SH-SY5Y (cell line): ENCODE data around the gene ZIC2.

Experiments
- GATA2 ChIP-seq: IDR thresholded peaks from 2 replicates; pipeline ENCODE4 v1.6.1; 2011; ENCODE audit warnings: mild to moderate bottlenecking, low read depth, low read length
- GATA3 ChIP-seq: IDR thresholded peaks from 2 replicates; pipeline ENCODE4 v1.6.1; 2011; ENCODE audit warnings: low read depth, mild to moderate bottlenecking, low read length, moderate library complexity

Gene ZIC2

DNA sequence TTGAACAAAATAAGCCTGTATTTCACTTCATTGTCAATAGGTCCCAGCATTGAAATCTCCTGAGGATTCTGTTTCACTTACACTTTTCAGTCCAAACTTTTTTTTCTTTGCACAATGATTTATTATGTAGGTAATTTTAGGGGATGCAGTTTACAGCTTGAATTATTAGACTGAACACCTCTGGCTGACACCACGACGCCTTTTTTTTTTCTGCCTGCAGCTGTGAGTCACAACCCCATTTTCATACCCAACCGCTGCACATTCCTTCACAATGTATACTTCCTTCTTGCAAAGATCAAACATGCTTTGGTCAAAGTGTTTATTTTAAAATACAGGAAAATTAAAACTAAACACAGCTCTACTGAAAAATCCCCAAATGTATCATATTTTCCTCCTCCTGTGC lies 11.4 kb downstream of the ZIC2 start:
- no peak for TF ChIP-seq GATA3
- TF ChIP-seq GATA2, result no peak

DNA sequence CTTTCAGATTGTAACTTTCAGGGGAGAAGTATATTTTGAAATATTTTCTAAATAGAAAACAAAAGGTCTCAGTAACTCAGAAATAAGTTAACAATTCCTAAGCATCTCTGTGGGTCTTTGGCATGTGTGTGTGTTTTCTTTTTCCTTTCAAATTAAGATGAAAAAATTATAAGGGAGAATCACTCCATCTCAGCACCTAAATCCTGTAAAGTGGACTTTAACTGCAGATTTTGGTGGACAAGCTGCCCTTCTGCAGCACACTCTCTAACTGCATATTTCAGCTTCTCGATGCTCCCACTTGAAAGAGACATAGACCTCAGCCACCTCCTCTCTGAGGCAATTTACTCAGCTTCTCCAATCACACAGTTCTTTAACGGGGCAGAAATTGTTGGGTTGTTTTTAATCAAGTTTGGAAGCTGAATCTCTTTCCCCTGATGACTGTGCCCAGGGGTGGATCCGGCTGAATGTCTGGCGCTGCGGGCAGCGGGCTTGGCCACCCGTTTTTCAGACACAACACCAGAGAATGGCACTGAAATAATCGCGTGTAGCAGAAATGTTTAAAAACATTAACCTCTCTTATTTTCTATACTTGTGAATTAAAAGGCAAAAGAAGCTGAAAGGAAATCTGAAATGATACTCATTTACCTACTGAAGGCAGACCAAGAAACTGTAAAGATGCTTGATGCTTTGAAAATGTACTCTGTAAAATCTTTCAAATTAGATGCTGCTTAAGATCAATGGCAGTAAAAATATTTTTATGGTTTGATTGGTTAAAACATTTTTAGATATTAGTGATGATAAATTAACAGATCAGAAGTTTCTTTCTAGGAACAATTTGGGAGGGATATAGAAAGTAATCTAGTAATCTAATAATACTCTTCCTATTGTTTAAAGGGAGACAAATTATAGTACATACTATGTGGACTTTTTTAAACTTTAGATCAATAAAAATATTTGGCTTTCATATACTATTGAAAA lies 12.4 kb downstream of the ZIC2 start:
- TF ChIP-seq GATA2 (no peak), GATA3 (no peak)

DNA sequence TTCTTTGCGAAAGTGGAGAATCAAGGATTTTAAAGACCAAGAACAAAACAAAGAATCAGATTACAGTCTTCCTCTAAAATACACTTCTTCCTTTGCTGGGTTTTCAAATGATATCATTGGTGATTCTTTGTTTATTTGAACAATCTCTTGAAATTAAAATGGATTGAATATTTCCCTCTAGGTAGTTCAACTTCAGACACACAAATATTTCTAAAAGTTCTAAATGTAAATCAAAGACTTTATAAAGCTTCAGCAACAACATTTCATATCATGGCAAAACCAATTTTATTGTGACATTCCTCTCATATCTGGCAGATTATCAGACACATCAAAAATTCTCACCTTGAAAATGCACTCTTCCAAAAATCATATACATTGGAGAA lies 13.0 kb downstream of the ZIC2 start:
- TF ChIP-seq GATA2 (no peak), GATA3 (no peak)

DNA sequence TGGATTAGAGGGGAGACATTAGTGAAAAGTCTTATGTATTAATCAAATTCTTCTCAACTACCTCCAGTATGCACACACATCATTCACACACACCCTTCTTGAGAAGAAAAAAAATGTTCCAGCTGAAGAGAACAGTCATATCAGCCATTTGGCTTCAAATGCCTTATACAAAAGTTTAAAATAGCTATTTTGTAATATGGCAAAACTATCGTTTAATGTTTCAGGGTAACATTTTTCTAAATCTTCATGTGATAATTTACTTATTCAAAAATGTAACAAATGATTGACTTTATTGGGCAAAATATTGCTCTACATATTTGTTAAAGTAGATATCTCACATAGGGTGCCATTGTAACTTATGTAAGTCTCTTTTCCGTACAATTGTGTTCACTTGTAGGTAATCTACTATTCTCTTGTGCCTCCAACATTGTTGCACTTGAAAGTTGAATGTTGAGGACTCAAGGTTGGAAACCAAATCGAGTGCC lies 13.6 kb downstream of the ZIC2 start:
- TF ChIP-seq GATA2 (no peak), GATA3 (no peak)

DNA sequence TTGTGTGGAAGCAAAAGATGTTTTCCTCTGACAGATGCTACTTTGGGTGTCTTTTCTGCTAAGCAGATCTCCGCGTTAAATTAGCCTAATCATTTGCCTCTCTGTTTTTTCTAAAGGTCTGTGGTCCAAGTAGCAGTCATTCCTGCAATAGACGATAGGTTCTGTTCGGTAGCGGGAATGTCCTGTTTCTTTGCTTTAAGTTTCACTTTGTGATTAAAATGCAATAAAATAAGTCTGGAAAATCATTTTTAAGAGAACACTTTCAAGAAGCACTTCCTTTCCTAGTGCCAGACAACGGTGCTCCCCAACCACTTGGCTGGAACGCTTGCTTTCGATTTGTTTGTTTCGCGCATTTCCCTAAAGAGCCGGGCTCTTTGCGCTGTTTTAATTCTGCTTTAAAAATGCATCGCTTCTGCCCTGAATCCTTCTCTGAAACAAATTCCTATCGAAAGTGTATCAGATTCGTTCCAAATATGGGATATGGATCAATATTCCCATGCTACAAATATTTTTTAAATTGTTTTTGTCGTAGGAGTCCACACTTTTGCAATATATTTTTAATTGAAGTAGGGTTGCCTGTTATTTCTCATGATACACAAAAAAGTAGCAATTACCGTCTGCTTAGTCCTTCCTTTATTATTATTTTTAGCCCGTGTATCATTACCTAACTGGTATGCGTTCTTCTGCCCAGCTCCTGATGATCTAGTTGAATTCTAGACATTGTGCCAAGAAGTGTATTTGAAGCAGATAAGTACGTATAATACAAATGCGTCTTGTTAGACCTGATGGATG lies 14.2 kb downstream of the ZIC2 start:
- TF ChIP-seq GATA3 (no peak), GATA2 (no peak)

DNA sequence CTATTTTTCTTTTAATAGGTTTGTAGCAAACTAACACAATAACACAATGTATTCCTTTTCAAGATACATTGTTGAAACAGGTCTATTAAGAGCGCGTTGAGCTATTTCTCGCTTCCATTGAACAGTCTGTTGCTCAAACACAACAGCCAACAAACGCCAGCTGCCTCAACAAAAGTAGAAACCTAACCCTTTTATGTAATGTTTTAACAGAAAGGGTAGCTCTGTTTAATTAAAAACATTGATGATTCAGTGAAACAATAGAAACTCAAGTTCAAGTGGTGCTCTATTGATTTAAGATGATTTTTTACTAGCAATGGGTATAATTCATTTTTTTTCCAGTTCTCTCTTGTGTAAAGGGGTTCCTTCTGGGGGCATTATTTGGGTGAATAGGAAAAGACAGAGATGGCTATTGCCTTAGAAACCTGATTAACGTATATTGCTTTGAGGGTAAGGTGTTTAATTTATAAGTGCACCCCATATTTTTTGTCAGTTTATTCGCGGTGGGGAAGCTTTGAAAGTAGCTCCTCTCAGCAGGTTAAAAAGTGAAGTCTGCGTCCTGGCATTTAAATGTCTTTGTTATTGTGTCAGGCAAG lies 14.9 kb downstream of the ZIC2 start:
- TF ChIP-seq GATA3 (no peak), GATA2 (no peak)

DNA sequence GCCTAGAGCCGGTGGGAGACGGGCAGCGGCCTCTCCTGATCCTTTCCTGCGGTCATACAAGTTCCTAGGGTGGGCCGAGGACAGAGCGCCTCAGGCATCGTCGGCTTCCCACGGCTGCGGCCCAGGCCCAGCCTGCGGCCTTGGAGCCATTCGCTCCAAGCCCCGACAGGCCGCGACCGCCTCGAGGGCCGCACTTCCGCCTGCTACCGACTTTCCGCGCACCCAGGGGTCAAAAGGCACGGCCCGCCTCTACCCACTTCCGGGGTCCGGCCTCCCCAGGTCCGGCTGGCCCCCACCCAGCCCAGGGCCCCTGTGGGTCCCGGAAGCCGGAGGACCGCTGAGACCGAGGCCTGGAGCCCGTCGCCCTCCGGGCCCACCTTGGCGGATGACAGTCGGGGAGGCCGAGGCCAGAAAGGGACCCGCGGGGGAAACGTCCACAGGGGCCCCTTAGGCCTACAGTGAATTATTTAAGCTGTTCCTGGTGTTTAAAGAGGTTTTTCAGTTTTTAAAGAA lies 16.2 kb downstream of the ZIC2 start:
- no peak for TF ChIP-seq GATA3
- TF ChIP-seq GATA2, result no peak

DNA sequence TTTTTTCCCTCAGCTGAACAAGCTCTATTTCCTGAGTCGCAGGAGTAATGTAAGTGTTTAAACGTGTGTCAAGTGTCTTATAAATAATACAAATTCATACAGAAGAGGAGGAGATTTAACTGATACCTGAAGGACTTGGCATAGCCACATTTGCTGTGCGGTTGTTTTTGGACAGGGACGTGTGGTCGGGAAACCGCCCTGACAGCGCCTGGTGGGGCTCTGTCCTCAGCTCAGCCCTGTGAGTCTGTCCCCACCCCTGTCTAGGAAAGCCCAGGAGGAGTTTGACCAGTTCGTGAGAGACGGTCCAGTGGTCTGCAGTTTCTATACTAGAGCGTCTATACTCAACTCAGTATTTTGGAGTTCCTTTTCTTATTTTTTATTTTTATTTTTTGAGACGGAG lies 16.7 kb downstream of the ZIC2 start:
- TF ChIP-seq GATA2 (no peak), GATA3 (no peak)

DNA sequence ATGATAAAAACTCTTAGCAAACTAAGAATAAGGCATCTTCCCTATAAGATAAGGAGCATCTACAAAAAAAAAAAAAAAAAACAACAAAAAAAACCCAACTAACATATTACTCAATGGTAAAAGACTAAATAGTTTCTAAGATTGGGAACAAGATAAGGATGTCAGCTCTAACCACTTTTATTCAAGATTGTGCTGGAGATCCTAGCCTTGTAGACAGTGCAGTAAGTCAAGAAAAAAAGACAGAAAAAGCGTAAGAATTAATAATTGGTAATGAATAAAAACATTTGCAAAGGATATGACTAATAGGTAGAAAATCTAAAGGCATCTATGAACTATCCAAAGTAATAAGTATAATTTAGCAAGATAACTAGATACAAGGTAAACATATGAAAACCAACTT lies 33.0 kb downstream of the ZIC2 start:
- TF ChIP-seq GATA2 (no peak), GATA3 (no peak; the same call in 1 of the 2 replicates)

DNA sequence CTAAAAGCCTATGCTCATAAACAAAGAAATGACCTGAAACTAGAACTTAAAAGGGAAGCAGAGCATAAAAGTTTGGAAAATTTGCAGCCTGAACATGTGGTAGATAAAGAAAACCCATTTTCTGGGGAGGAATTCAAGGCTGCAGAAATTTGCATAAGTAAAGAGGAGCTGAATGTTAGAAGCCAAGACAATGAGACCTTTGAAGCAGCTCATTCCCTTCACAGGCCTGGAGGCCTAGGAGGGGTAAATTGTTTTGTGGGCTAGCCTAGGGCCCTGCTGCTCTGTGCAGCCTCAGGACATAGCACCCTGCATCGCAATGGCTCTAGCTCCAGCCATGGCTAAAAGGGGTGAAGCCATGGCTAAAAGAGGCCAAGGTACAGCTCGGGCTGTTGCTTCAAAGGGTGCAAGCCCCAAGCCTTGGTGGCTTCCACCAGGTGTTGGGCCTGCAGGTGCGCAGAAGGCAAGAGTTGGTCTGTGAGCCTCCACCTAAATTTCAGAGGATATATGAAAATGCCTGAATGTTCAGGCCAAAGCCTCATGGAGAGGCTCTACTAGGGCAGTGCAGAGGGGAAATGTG lies 38.3 kb downstream of the ZIC2 start:
- TF ChIP-seq GATA2 (no peak), GATA3 (no peak)

DNA sequence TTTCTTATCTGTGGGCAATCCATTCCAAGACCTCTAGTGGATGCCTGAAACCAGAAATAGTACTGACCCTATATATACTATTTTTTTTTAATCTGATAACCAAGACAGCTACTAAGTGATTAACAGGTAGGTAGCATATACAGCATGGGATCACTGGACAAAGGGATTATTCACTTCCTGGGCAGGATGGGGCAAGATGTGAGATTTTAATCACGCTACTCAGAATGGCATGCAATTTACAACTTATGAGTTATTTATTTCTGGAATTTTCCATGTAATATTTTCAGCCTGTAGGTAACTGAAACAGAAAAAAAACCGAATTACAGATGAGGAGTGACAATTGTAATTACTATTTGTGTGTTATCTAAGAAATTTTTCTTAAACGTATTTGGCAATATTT lies 41.2 kb downstream of the ZIC2 start:
- TF ChIP-seq GATA2 (no peak), GATA3 (no peak)

DNA sequence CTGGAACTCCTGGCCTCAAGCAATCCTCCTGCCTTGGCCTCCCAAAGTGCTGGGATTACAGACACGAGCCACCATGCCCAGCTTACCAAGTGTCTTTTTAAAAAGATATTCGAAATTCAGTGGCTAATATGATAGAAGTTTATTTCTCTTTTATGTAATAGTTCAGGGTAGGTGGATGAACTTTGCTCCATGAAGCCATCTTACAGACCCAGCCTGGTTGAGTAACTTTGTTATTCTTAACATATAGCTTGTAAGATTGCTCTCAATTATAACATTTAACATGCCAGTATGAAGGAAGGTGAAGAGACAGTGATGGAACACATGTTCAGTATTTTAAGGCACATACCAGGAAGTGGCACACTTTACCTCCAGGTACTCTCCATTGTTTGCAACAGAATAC lies 42.4 kb downstream of the ZIC2 start:
- TF ChIP-seq GATA2 (no peak), GATA3 (no peak)

DNA sequence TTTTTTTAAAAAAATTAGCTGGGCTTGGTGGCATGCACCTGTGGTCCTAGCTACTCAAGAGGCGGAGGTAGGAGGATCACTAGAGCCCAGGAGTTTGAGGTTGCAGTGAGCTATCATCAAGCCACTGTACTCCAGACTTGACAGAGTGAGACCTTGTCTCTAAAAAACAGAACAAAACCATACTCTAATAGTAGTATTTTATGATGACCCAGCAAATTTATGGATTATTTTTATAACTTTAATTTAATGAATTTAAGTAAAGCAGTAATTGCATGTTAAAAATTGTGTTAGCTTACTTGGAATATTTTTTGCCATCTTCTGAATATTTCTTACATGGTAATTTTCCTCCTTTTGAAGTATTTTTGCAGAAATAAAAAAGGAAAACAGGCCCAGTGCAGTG lies 48.3 kb downstream of the ZIC2 start:
- TF ChIP-seq GATA2, result no peak
- no peak for TF ChIP-seq GATA3

DNA sequence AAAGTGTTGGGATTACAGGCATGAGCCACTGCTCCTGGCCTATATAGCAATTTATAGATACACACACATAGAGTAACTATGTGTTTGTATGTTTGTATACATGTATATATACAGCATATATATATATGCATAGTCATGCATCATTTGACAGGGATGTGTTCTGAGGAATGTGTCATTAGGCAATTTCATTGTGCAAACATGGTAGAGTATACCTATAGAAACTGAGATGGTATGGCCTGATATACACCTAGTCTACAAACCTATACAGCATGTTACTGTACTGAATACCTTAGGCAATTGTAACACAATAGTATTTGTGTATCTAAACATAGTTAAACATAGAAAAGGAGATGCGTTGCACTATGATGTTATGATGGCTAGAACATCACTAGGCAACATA lies 54.4 kb downstream of the ZIC2 start:
- TF ChIP-seq GATA3, result no peak
- no peak for TF ChIP-seq GATA2
